ENCODE results near the gene SOS2.
A peak's percentile ranks its signal among the peaks of the same experiment; 100 is the strongest.

SOS2 gene

GRCh38 chr14:50233166-50233950 lies 2.0 kb upstream of the SOS2 start:
- no peaks in the 10 kb centered on the region for H3K36me3 Mint-ChIP-seq
- no peak overlapping the region for H3K4me3 Mint-ChIP-seq
- no peaks in the 10 kb centered on the region for H3K27me3 Mint-ChIP-seq
- ATAC-seq: no peak
- H3K4me1 Mint-ChIP-seq: peaks cover 37% of the 10 kb centered on the region
- no peak overlapping the region for H3K27ac Mint-ChIP-seq
- no peaks in the 10 kb centered on the region for H3K9me3 Mint-ChIP-seq

GRCh38 chr14:50232276-50232642 lies 881 bp upstream of the SOS2 start:
- H3K27me3 Mint-ChIP-seq: no peaks in the 10 kb centered on the region
- peak overlapping the region; percentile 81 for H3K27ac Mint-ChIP-seq
- H3K4me3 Mint-ChIP-seq: peak overlapping the region; percentile 85
- no peaks in the 10 kb centered on the region for H3K36me3 Mint-ChIP-seq
- no peak for ATAC-seq
- peaks cover 31% of the 10 kb centered on the region for H3K4me1 Mint-ChIP-seq
- H3K9me3 Mint-ChIP-seq: no peaks in the 10 kb centered on the region

- Mint-ChIP-seq H3K4me3 (peak overlapping the region; percentile 85), H3K9me3 (no peaks in the 10 kb centered on the region), H3K27me3 (no peaks in the 10 kb centered on the region), H3K4me1 (peaks cover 40% of the 10 kb centered on the region), H3K27ac (peak overlapping the region; percentile 85), H3K36me3 (no peaks in the 10 kb centered on the region)
- ATAC-seq: peak; percentile 60
Measured at GRCh38 chr14:50230701-50231474, 490 bp downstream of the SOS2 start.

GRCh38 chr14:50230401-50230700 lies 1.0 kb downstream of the SOS2 start:
- Mint-ChIP-seq H3K27me3 (no peaks in the 10 kb centered on the region), H3K4me3 (peak overlapping the region; percentile 85), H3K36me3 (no peaks in the 10 kb centered on the region), H3K27ac (peak overlapping the region; percentile 85), H3K9me3 (no peaks in the 10 kb centered on the region), H3K4me1 (peaks cover 45% of the 10 kb centered on the region)
- ATAC-seq: no peak

- Mint-ChIP-seq H3K27ac (peak overlapping the region; percentile 85), H3K4me1 (peaks cover 47% of the 10 kb centered on the region), H3K36me3 (no peaks in the 10 kb centered on the region), H3K9me3 (no peaks in the 10 kb centered on the region), H3K4me3 (no peak overlapping the region), H3K27me3 (no peaks in the 10 kb centered on the region)
- ATAC-seq: no peak
Measured at GRCh38 chr14:50229681-50230080, 1.7 kb downstream of the SOS2 start.

- H3K4me3 Mint-ChIP-seq: no peak overlapping the region
- H3K9me3 Mint-ChIP-seq: no peaks in the 10 kb centered on the region
- H3K27me3 Mint-ChIP-seq: no peaks in the 10 kb centered on the region
- peaks cover 40% of the 10 kb centered on the region for H3K4me1 Mint-ChIP-seq
- no peaks in the 10 kb centered on the region for H3K36me3 Mint-ChIP-seq
- no peak overlapping the region for H3K27ac Mint-ChIP-seq
- no peak for ATAC-seq
Measured at GRCh38 chr14:50228313-50228712, 3.1 kb downstream of the SOS2 start.

- Mint-ChIP-seq H3K36me3 (peaks cover 11% of the 10 kb centered on the region), H3K4me3 (no peak overlapping the region), H3K27me3 (no peaks in the 10 kb centered on the region), H3K9me3 (no peaks in the 10 kb centered on the region), H3K4me1 (peaks cover 48% of the 10 kb centered on the region), H3K27ac (peak overlapping the region; percentile 14)
- no peak for ATAC-seq
Measured at GRCh38 chr14:50225974-50226297, 5.4 kb downstream of the SOS2 start.

GRCh38 chr14:50225067-50225973 lies 6.1 kb downstream of the SOS2 start:
- Mint-ChIP-seq H3K9me3 (no peaks in the 10 kb centered on the region), H3K4me3 (no peak overlapping the region), H3K27ac (peak overlapping the region; percentile 14), H3K27me3 (no peaks in the 10 kb centered on the region), H3K36me3 (peaks cover 11% of the 10 kb centered on the region), H3K4me1 (peaks cover 46% of the 10 kb centered on the region)
- no peak for ATAC-seq

GRCh38 chr14:50222055-50222613 lies 9.2 kb downstream of the SOS2 start:
- ATAC-seq: no peak
- Mint-ChIP-seq H3K4me3 (no peak overlapping the region), H3K27me3 (no peaks in the 10 kb centered on the region), H3K36me3 (peaks cover 22% of the 10 kb centered on the region), H3K27ac (no peak overlapping the region), H3K9me3 (no peaks in the 10 kb centered on the region), H3K4me1 (peaks cover 48% of the 10 kb centered on the region)

- Mint-ChIP-seq H3K4me3 (no peak overlapping the region), H3K4me1 (peaks cover 38% of the 10 kb centered on the region), H3K27ac (no peak overlapping the region), H3K9me3 (no peaks in the 10 kb centered on the region), H3K36me3 (peaks cover 22% of the 10 kb centered on the region), H3K27me3 (no peaks in the 10 kb centered on the region)
- no peak for ATAC-seq
Measured at GRCh38 chr14:50218501-50218900, 12.9 kb downstream of the SOS2 start.

- Mint-ChIP-seq H3K27ac (no peak overlapping the region), H3K4me3 (no peak overlapping the region), H3K9me3 (no peaks in the 10 kb centered on the region), H3K4me1 (peaks cover 38% of the 10 kb centered on the region), H3K27me3 (no peaks in the 10 kb centered on the region), H3K36me3 (peaks cover 22% of the 10 kb centered on the region)
- ATAC-seq: no peak
Measured at GRCh38 chr14:50215416-50215815, 16.0 kb downstream of the SOS2 start.

- H3K36me3 Mint-ChIP-seq: peaks cover 22% of the 10 kb centered on the region
- no peak overlapping the region for H3K4me3 Mint-ChIP-seq
- H3K9me3 Mint-ChIP-seq: no peaks in the 10 kb centered on the region
- no peak for ATAC-seq
- H3K27ac Mint-ChIP-seq: no peak overlapping the region
- H3K27me3 Mint-ChIP-seq: no peaks in the 10 kb centered on the region
- peaks cover 36% of the 10 kb centered on the region for H3K4me1 Mint-ChIP-seq
Measured at GRCh38 chr14:50213795-50214194, 17.6 kb downstream of the SOS2 start.

- no peak overlapping the region for H3K4me3 Mint-ChIP-seq
- H3K27ac Mint-ChIP-seq: no peak overlapping the region
- peaks cover 28% of the 10 kb centered on the region for H3K4me1 Mint-ChIP-seq
- no peak for ATAC-seq
- no peaks in the 10 kb centered on the region for H3K27me3 Mint-ChIP-seq
- peaks cover 16% of the 10 kb centered on the region for H3K36me3 Mint-ChIP-seq
- no peaks in the 10 kb centered on the region for H3K9me3 Mint-ChIP-seq
Measured at GRCh38 chr14:50212726-50213125, 18.7 kb downstream of the SOS2 start.

- Mint-ChIP-seq H3K4me3 (no peak overlapping the region), H3K9me3 (no peaks in the 10 kb centered on the region), H3K27ac (no peak overlapping the region), H3K4me1 (peaks cover 31% of the 10 kb centered on the region), H3K27me3 (no peaks in the 10 kb centered on the region), H3K36me3 (peaks cover 22% of the 10 kb centered on the region)
- ATAC-seq: no peak
Measured at GRCh38 chr14:50210074-50210473, 21.3 kb downstream of the SOS2 start.

- Mint-ChIP-seq H3K36me3 (peaks cover 27% of the 10 kb centered on the region), H3K4me3 (no peak overlapping the region), H3K4me1 (no peaks in the 10 kb centered on the region), H3K27ac (no peak overlapping the region), H3K27me3 (no peaks in the 10 kb centered on the region), H3K9me3 (no peaks in the 10 kb centered on the region)
- ATAC-seq: no peak
Measured at GRCh38 chr14:50198499-50198898, 32.9 kb downstream of the SOS2 start.

Data from stimulated activated memory B cell treated with anti-CD40 and anti-IgM and Interleukin-4, amounts not matched to agents 10 μg/mL and 1 μg/mL and 100 μg/mL, for 72 hours (primary cell).